ENCODE measurements around the gene SNX6.
"Not testable (repeated sequence)": the region's sequence is repeated elsewhere in the genome, so short reads cannot be mapped to it uniquely, and the experiment has no call there.

SNX6 gene

DNA sequence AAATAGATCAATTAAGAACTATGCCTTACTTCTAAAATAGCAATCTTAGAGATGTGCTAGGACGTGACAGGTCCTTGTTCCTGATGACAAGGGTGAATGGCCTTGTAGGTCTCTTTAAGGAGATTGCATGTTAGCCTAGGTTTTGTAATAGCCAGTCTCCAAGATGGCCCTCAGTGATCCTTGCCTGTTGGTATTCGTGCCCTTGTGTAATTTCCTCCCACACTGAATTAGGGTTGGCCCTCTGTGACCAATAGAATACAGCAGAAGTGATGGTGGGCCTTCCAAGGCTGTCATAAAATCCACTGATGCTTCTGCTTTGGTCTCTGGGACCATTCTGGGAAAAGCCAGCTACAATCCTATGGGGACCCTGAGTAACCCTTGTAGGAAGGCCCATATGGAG is 38.2 kb upstream of the SNX6 start:
- TF ChIP-seq, protein P1, sequence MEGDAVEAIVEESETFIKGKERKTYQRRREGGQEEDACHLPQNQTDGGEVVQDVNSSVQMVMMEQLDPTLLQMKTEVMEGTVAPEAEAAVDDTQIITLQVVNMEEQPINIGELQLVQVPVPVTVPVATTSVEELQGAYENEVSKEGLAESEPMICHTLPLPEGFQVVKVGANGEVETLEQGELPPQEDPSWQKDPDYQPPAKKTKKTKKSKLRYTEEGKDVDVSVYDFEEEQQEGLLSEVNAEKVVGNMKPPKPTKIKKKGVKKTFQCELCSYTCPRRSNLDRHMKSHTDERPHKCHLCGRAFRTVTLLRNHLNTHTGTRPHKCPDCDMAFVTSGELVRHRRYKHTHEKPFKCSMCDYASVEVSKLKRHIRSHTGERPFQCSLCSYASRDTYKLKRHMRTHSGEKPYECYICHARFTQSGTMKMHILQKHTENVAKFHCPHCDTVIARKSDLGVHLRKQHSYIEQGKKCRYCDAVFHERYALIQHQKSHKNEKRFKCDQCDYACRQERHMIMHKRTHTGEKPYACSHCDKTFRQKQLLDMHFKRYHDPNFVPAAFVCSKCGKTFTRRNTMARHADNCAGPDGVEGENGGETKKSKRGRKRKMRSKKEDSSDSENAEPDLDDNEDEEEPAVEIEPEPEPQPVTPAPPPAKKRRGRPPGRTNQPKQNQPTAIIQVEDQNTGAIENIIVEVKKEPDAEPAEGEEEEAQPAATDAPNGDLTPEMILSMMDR (IDR thresholded peaks at IDR 0.05; ENCODE audit: insufficient read depth, low read depth, low read length, missing control alignments), result no peak
- no peak overlapping the region for H3K4me3 ChIP-seq (ENCODE audit: low read depth, low read length)
- DNase-seq (ENCODE audit: low read depth), result no peak

DNA sequence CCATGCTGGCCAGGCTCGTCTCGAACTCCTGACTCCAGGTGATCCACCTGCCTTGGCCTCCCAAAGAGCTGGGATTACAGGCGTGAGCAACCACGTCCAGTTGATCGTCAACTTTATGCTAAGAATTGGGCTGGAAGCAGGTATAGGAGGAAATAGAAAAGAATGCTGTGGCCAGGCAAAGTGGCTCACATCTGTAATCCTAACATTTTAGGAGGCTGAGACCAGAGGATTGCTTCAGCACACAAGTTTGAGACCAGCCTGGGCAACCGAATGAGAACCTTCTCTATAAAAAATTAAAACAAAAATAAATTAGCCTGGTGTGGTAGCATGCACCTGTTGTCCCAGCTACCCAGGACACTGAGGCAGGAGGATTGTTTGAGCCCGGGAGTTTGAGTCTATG is 37.1 kb upstream of the SNX6 start:
- TF ChIP-seq, protein P1 (IDR thresholded peaks at IDR 0.05; ENCODE audit: insufficient read depth, low read depth, low read length, missing control alignments), result no peak
- no peak for DNase-seq (ENCODE audit: low read depth)
- H3K4me3 ChIP-seq (ENCODE audit: low read depth, low read length), result no peak overlapping the region

GRCh38 chr14:34665785-34666435 is 36.0 kb upstream of the SNX6 start:
- H3K4me3 ChIP-seq (ENCODE audit: low read depth, low read length), result no peak overlapping the region
- TF ChIP-seq, protein P1 (IDR thresholded peaks at IDR 0.05; ENCODE audit: insufficient read depth, low read depth, low read length, missing control alignments), result no peak
- no peak for DNase-seq (ENCODE audit: low read depth)

GRCh38 chr14:34662561-34663088 is 32.7 kb upstream of the SNX6 start:
- no peak overlapping the region for H3K4me3 ChIP-seq (ENCODE audit: low read depth, low read length)
- TF ChIP-seq, protein P1 (IDR thresholded peaks at IDR 0.05; ENCODE audit: insufficient read depth, low read depth, low read length, missing control alignments), result no peak
- DNase-seq (ENCODE audit: low read depth), result no peak

GRCh38 chr14:34660796-34661195 is 30.8 kb upstream of the SNX6 start:
- TF ChIP-seq, protein P1 (IDR thresholded peaks at IDR 0.05; ENCODE audit: insufficient read depth, low read depth, low read length, missing control alignments), result no peak
- H3K4me3 ChIP-seq (ENCODE audit: low read depth, low read length), result no peak overlapping the region
- no peak for DNase-seq (ENCODE audit: low read depth)

- no peak for DNase-seq (ENCODE audit: low read depth)
- TF ChIP-seq, protein P1 (IDR thresholded peaks at IDR 0.05; ENCODE audit: insufficient read depth, low read depth, low read length, missing control alignments), result no peak
Measured at GRCh38 chr14:34655959-34656358, 26.0 kb upstream of the SNX6 start.

DNA sequence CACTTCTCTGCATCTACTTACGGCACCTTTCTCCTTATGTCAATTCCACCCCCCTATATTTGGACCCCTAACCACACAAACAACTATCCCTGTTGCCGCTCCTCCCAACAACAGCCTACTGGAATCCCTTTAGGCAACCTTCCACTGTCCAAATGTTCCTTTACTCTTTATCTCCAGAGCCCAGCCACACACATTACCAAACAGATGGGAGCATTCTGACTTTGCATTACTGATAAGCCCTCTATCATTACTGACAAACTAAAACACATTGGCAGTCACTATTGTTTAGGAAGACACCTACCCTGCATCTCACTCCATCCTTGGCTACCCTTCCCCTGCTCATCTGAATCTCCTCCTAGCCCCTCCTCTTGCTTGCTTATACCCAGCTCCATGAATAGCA is 23.1 kb upstream of the SNX6 start:
- not testable (repeated sequence) for H3K4me3 ChIP-seq (ENCODE audit: low read depth, low read length)

More at GRCh38 chr14:34655959-34656358, 26.0 kb upstream of the SNX6 start:
- H3K4me3 ChIP-seq (ENCODE audit: low read depth, low read length), result no peak overlapping the region

DNA sequence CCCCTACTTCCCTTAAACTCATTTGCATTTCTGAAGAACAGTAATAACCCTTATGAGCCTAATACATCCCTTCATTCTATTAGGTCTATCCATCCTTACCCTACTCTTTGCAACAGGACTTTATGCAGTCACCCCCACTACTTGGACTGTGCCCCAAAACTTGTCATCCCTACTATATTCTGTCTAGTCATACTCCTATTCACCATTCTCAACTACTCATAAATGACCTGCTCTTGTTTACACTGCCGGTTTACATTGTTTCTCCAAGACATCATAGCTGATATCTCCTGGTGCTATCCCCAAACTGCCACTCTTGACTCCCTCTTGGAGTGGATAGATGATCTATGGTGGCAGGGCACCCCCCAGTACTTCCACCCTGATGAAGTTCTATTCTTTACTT is 22.4 kb upstream of the SNX6 start:
- not testable (repeated sequence) for H3K4me3 ChIP-seq (ENCODE audit: low read depth, low read length); DNase-seq (ENCODE audit: low read depth)

More for the DNA sequence above, 23.1 kb upstream of the SNX6 start:
- DNase-seq (ENCODE audit: low read depth), result not testable (repeated sequence)
